Upper lobe of left lung (tissue), 6 donors: ENCODE results near the gene UBE3A. TPM values are rescaled to one million over a fixed set of nuclear protein-coding genes. Genes with fewer than 3 reads are reported as not detected.

ENCODE experiments used
- ATAC-seq, 2 donors: fragments of 200-7000 bp; cut with Tn5 transposase; one replicate each; pipeline ENCODE4 v1.9.1; 2022; ENCODE audit warnings: mild to moderate bottlenecking in 2 of 2, moderate library complexity in 2 of 2; ENCODE audit not compliant: low FRiP score in 2 of 2
- DNase-seq, 2 donors: peaks; one replicate each; pipeline ENCODE4 v3.0.0-alpha.2; 2019 to 2020
- H3K27ac ChIP-seq, 4 donors: fragments of 200-600 bp; sonication (generic); one replicate each; pipeline ENCODE4 v1.5.1; 2016 to 2019
- H3K27me3 ChIP-seq, 4 donors: fragments of 200-600 bp; sonication (generic); one replicate each; pipeline ENCODE4 v1.5.1; 2017 to 2019
- H3K36me3 ChIP-seq, 4 donors: fragments of 200-600 bp; sonication (generic); one replicate each; pipeline ENCODE4 v1.5.1; 2016 to 2019
- H3K4me1 ChIP-seq, 4 donors: fragments of 200-600 bp; sonication (generic); one replicate each; pipeline ENCODE4 v1.5.1; 2018 to 2019
- H3K4me3 ChIP-seq, 4 donors: fragments of 200-600 bp; sonication (generic); one replicate each; pipeline ENCODE4 v1.5.1; 2017 to 2019; ENCODE audit warnings: mild to moderate bottlenecking in 2 of 4, moderate library complexity in 1 of 4
- H3K9me3 ChIP-seq, 4 donors: fragments of 200-600 bp; sonication (generic); one replicate each; pipeline ENCODE4 v1.5.1; 2018 to 2019
- EP300 ChIP-seq, 4 donors: sonication (generic); formaldehyde crosslinking; IDR thresholded peaks; one replicate each; pipeline ENCODE4 v1.5.1; 2017; ENCODE audit warnings: antibody characterized with exemption in 4 of 4, control low read depth in 2 of 4
- POLR2A ChIP-seq, 4 donors: fragments of 450-650 bp; IDR thresholded peaks; one replicate each; pipeline ENCODE4 v1.5.1; 2016 to 2017; ENCODE audit warnings: antibody characterized with exemption in 4 of 4, mild to moderate bottlenecking in 2 of 4
- POLR2AphosphoS5 ChIP-seq, 2 donors: sonication (generic); formaldehyde crosslinking; IDR thresholded peaks; one replicate each; pipeline ENCODE4 v1.5.1; 2017; ENCODE audit warnings: antibody characterized with exemption in 2 of 2
- WGBS, 2 donors: methylation state at CpG; one replicate each; pipeline ENCODE4 v1.1.5; 2017 to 2018; 5-methylcytosine and 5-hydroxymethylcytosine counted together
- total RNA-seq, 6 donors: library from RNA; depleted of rRNA in 4 of 6; stranded (reverse); fragments of >200 nt in 4 of 6; gene quantifications; one replicate each; pipeline versions ENCODE4 v1.1.0 to v1.2.1, GENCODE V29; 2016 to 2021
- TF ChIP-seq, protein P1 (sequence below), 6 experiments: fragments of 450-650 bp in 4 of 6; fragments of 200-600 bp in 2 of 6; sonication (generic) in 2 of 6; IDR thresholded peaks; one replicate each; pipeline ENCODE4 v1.5.1; 2016 to 2019; ENCODE audit warnings: antibody characterized with exemption in 6 of 6
- donor health status: DM: no; HTN: no; CAD: no; lungs with moderate emphysema.
- donor health status: DM: no; HTN: yes; CAD: no; lungs with severe emphysema.

Gene UBE3A
- total RNA-seq, 6 donors from 2014 or later, result 32.3 to 136 (median 87.8) TPM

GRCh38 chr15:25446076-25446475, 7.3 kb upstream of the UBE3A start:
- no peak overlapping the region for H3K4me3 ChIP-seq
- DNase-seq, result no peak
- no peak for ATAC-seq
- H3K27ac ChIP-seq, result no peak overlapping the region
- TF ChIP-seq EP300 (IDR thresholded peaks at IDR 0.05) (no peak), POLR2AphosphoS5 (IDR thresholded peaks at IDR 0.05) (no peak), POLR2A (IDR thresholded peaks at IDR 0.05) (no peak)
- TF ChIP-seq, protein P1, sequence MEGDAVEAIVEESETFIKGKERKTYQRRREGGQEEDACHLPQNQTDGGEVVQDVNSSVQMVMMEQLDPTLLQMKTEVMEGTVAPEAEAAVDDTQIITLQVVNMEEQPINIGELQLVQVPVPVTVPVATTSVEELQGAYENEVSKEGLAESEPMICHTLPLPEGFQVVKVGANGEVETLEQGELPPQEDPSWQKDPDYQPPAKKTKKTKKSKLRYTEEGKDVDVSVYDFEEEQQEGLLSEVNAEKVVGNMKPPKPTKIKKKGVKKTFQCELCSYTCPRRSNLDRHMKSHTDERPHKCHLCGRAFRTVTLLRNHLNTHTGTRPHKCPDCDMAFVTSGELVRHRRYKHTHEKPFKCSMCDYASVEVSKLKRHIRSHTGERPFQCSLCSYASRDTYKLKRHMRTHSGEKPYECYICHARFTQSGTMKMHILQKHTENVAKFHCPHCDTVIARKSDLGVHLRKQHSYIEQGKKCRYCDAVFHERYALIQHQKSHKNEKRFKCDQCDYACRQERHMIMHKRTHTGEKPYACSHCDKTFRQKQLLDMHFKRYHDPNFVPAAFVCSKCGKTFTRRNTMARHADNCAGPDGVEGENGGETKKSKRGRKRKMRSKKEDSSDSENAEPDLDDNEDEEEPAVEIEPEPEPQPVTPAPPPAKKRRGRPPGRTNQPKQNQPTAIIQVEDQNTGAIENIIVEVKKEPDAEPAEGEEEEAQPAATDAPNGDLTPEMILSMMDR (IDR thresholded peaks at IDR 0.05), result no peak
- no peaks in the 10 kb centered on the region for H3K4me1 ChIP-seq
- H3K27me3 ChIP-seq, result no peaks in the 10 kb centered on the region
- H3K36me3 ChIP-seq, result no peaks in the 10 kb centered on the region
- H3K9me3 ChIP-seq, result peaks cover 0 to 4% (median 0%) of the 10 kb centered on the region in 4 donors
- WGBS, 2 donors, result 94 to 96% methylated on average over 3 of the region's 3 CpGs

DNA sequence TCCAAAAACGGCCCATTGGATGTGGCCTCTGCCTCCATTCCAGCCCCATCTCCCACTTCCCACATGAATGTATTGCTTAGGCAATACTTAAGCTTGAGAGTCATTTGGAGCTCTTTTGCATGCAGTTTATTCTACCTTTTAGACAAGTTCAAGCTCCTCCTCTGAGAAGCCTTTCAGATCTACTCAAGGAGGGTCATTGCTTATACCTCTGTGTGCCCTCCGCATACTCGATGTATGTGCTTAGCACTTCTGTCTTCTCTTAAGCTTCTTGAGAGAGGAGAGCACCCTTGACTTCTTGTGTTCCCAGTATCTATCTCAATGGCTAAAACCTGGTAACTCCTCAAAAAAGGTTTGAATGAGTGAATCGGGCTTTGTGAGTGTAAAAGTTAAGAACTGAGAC, 6.6 kb upstream of the UBE3A start:
- ATAC-seq (no peak), DNase-seq (no peak)
- H3K4me3 ChIP-seq, result no peak overlapping the region
- H3K4me1 ChIP-seq, result no peaks in the 10 kb centered on the region
- TF ChIP-seq, protein P1 (IDR thresholded peaks at IDR 0.05), result no peak
- TF ChIP-seq POLR2A (IDR thresholded peaks at IDR 0.05) (no peak), POLR2AphosphoS5 (IDR thresholded peaks at IDR 0.05) (no peak), EP300 (IDR thresholded peaks at IDR 0.05) (no peak)
- H3K27ac ChIP-seq, result no peak overlapping the region
- H3K36me3 ChIP-seq, result no peaks in the 10 kb centered on the region
- no peaks in the 10 kb centered on the region for H3K9me3 ChIP-seq
- 66 to 79% methylated on average over 4 of the region's 4 CpGs for WGBS, 2 donors
- H3K27me3 ChIP-seq, result no peaks in the 10 kb centered on the region

DNA sequence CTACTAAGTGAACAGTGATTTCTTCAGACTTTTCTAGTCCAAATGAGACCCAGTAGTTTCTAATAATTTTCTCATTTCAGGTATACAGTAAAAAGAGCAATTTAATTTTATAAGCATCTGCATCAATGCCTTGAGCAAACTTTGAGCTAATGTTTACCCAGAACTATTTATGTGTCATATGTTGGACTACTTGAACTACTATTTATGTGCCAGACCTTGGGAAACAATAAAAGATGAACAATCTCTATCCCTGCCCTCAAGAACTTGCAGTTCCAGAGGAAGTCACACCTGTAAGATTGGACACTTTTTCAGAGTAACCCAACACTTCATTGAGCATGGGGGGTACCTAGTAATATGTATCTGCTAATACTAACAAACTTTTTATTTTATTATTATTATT, 2.3 kb upstream of the UBE3A start:
- H3K36me3 ChIP-seq, result no peaks in the 10 kb centered on the region
- DNase-seq (no peak), ATAC-seq (no peak)
- TF ChIP-seq POLR2AphosphoS5 (IDR thresholded peaks at IDR 0.05) (no peak), POLR2A (IDR thresholded peaks at IDR 0.05) (no peak), EP300 (IDR thresholded peaks at IDR 0.05) (no peak)
- TF ChIP-seq, protein P1 (IDR thresholded peaks at IDR 0.05), result no peak
- no peak overlapping the region for H3K4me3 ChIP-seq
- H3K27ac ChIP-seq, result no peak overlapping the region
- H3K27me3 ChIP-seq, result no peaks in the 10 kb centered on the region
- peaks cover 16 to 21% (median 18%) of the 10 kb centered on the region in 4 donors for H3K4me1 ChIP-seq
- no peaks in the 10 kb centered on the region for H3K9me3 ChIP-seq

DNA sequence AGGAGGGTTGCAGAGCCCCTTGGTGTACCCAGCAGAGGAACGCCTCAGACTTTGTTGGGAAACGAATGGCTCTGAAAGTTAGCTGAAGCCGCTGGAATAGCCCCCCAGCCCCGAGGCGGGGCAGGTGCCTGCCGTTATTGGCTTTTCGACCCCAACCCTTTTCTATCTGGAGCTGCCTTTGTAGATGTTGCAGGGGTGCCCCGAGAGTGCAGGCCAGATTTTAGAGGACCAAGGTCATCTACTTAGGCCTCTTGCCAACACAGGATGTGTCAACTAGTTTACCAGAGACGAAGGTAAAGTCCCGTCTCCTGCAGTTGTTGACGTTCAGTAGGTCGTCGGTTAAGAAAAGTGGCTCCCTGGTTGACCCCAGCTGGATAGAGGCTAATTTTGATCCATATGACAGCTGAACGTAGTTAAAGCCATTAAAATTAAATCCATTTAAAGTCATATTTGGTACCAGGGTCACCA, 579 bp upstream of the UBE3A start:
- no peaks in the 10 kb centered on the region for H3K36me3 ChIP-seq
- no peaks in the 10 kb centered on the region for H3K9me3 ChIP-seq
- H3K4me1 ChIP-seq, result peaks cover 16 to 31% (median 27%) of the 10 kb centered on the region in 4 donors
- DNase-seq, result peak in 1 of 2 donors; percentile 40
- H3K4me3 ChIP-seq, result peak overlapping the region; percentile 79 to 99 (median 89)
- H3K27me3 ChIP-seq, result no peaks in the 10 kb centered on the region
- TF ChIP-seq, protein P1 (IDR thresholded peaks at IDR 0.05), result peak in 1 of 6 experiments; percentile 2
- no peak for TF ChIP-seq POLR2AphosphoS5 (IDR thresholded peaks at IDR 0.05)
- WGBS, 2 donors, result 6 to 16% methylated on average over 9 to 13 of the region's 14 CpGs
- H3K27ac ChIP-seq, result peak overlapping the region; percentile 97 to 100 (median 98)
- peak in 1 of 2 donors; percentile 15 for ATAC-seq
